CD8-positive, alpha-beta memory T cell (primary cell): ENCODE data around the gene GTPBP4. TPM values are rescaled to one million over a fixed set of nuclear protein-coding genes. Genes with fewer than 3 reads are reported as not detected.
"Not testable (repeated sequence)": the region's sequence is repeated elsewhere in the genome, so short reads cannot be mapped to it uniquely, and the experiment has no call there.

ENCODE experiments used
- CTCF ChIA-PET: fragments of 350-600 bp; sonication (Branson Sonifier 250); formaldehyde crosslinking; loops from one replicate; lab custom pipeline; 2021; ENCODE audit warnings: antibody characterized with exemption; lab: Charles Lee
- POLR2A ChIA-PET: fragments of 350-600 bp; sonication (Branson Sonifier 250); formaldehyde crosslinking; loops from one replicate; lab custom pipeline; 2021; ENCODE audit warnings: antibody characterized with exemption; lab: Charles Lee
- DNase-seq, 5 donors: peaks; one replicate each; pipeline versions ENCODE4 v3.0.0 to v3.0.0-alpha.2; 2020 to 2022; ENCODE audit warnings: mixed read lengths in 1 of 5
- H3K27ac ChIP-seq: one replicate; pipeline ENCODE4 v1.7.0; 2013; ENCODE audit warnings: low read depth, mild to moderate bottlenecking, low read length, moderate library complexity
- H3K27me3 ChIP-seq: 2 replicates; pipeline ENCODE4 v1.7.0; 2013; ENCODE audit warnings: low read length, mild to moderate bottlenecking; ENCODE audit not compliant: insufficient read depth, poor library complexity, severe bottlenecking
- H3K36me3 ChIP-seq: 2 replicates; pipeline ENCODE4 v1.7.0; 2013; ENCODE audit warnings: mild to moderate bottlenecking, low read length, moderate library complexity; ENCODE audit not compliant: insufficient read depth
- H3K4me1 ChIP-seq: 2 replicates; pipeline ENCODE4 v1.7.0; 2013; ENCODE audit warnings: mild to moderate bottlenecking, low read length, moderate library complexity; ENCODE audit not compliant: insufficient read depth
- H3K4me3 ChIP-seq: 2 replicates; pipeline ENCODE4 v1.7.0; 2013; ENCODE audit warnings: mild to moderate bottlenecking, low read length
- H3K9me3 ChIP-seq: 2 replicates; pipeline ENCODE4 v1.7.0; 2013; ENCODE audit warnings: mild to moderate bottlenecking, low read length
- H3K27ac Mint-ChIP-seq, 8 donors: one replicate each; pipeline ENCODE4 v1.8.0; 2020 to 2021; ENCODE audit warnings: mixed read lengths in 8 of 8, mild to moderate bottlenecking in 6 of 8, inconsistent platforms in 3 of 8, moderate library complexity in 3 of 8
- H3K27me3 Mint-ChIP-seq, 2 donors: one replicate each; pipeline ENCODE4 v1.8.0; 2020 to 2021; ENCODE audit warnings: mixed read lengths in 2 of 2, mild to moderate bottlenecking in 1 of 2, moderate library complexity in 1 of 2
- H3K36me3 Mint-ChIP-seq, 3 donors: one replicate each; pipeline ENCODE4 v1.8.0; 2020 to 2021; ENCODE audit warnings: mixed read lengths in 3 of 3, inconsistent platforms in 1 of 3, mild to moderate bottlenecking in 1 of 3
- H3K4me1 Mint-ChIP-seq, 3 donors: one replicate each; pipeline ENCODE4 v1.8.0; 2020 to 2021; ENCODE audit warnings: mixed read lengths in 3 of 3, inconsistent platforms in 1 of 3, mild to moderate bottlenecking in 1 of 3
- H3K4me3 Mint-ChIP-seq, 7 donors: one replicate each; pipeline ENCODE4 v1.8.0; 2020 to 2021; ENCODE audit warnings: mixed read lengths in 7 of 7, mild to moderate bottlenecking in 6 of 7, moderate library complexity in 4 of 7, inconsistent platforms in 2 of 7
- H3K9me3 Mint-ChIP-seq, 5 donors: one replicate each; pipeline ENCODE4 v1.8.0; 2020 to 2022; ENCODE audit warnings: mixed read lengths in 5 of 5, mild to moderate bottlenecking in 3 of 5, moderate library complexity in 2 of 5, inconsistent platforms in 1 of 5
- polyA plus RNA-seq: library from polyadenylated mRNA; unstranded; fragments of 300-500 nt; fragmentation: Illumina TruSeq; gene quantifications from one replicate; pipeline ENCODE4 v1.2.3, GENCODE V29; 2021
- total RNA-seq, 2 experiments: library from RNA; stranded (reverse); gene quantifications; one replicate each; pipeline ENCODE4 v1.2.3, GENCODE V29; 2021

Gene GTPBP4
- total and polyA plus RNA-seq, 3 experiments from 2014 or later = 21.9 to 156 (median 147) TPM

- CTCF ChIA-PET = no interaction called here
- no peak for DNase-seq
- H3K9me3 Mint-ChIP-seq = no peaks in the 10 kb centered on the region
- Histone ChIP-seq H3K27me3 (no peaks in the 10 kb centered on the region), H3K4me1 (no peaks in the 10 kb centered on the region), H3K36me3 (peaks cover 9% of the 10 kb centered on the region), H3K9me3 (no peaks in the 10 kb centered on the region), H3K4me3 (no peak overlapping the region), H3K27ac (no peak overlapping the region)
- peaks cover 0 to 34% (median 8%) of the 10 kb centered on the region in 3 donors for H3K36me3 Mint-ChIP-seq
- POLR2A ChIA-PET = interaction anchor here (1.4 kb wide), 1 partner anchor 13 kb away, joined by 5 read pairs; the partner anchor contains the start of gene IDI1
- no peaks in the 10 kb centered on the region for H3K27me3 Mint-ChIP-seq
- H3K4me3 Mint-ChIP-seq = no peak overlapping the region
- no peak overlapping the region for H3K27ac Mint-ChIP-seq
- H3K4me1 Mint-ChIP-seq = peaks cover 0 to 10% (median 5%) of the 10 kb centered on the region in 3 donors
Measured at GRCh38 chr10:1036341-1036791, 48.1 kb downstream of the GTPBP4 start.

- CTCF ChIA-PET = no interaction called here
- POLR2A ChIA-PET = interaction anchor here (1.4 kb wide), 1 partner anchor 12 kb away, joined by 5 read pairs; the partner anchor contains the start of gene IDI1
- Histone ChIP-seq H3K4me3 (no peak overlapping the region), H3K9me3 (no peaks in the 10 kb centered on the region), H3K27ac (no peak overlapping the region), H3K36me3 (peaks cover 9% of the 10 kb centered on the region), H3K4me1 (no peaks in the 10 kb centered on the region), H3K27me3 (no peaks in the 10 kb centered on the region)
- DNase-seq = no peak
- Mint-ChIP-seq H3K4me1 (peaks cover 0 to 11% (median 5%) of the 10 kb centered on the region in 3 donors), H3K36me3 (peaks cover 0 to 41% (median 8%) of the 10 kb centered on the region in 3 donors), H3K4me3 (peak overlapping the region in 1 of 7 donors; percentile 3), H3K27ac (peak overlapping the region in 1 of 8 donors; percentile 74), H3K9me3 (no peaks in the 10 kb centered on the region), H3K27me3 (no peaks in the 10 kb centered on the region)
Measured at GRCh38 chr10:1037098-1037497, 48.9 kb downstream of the GTPBP4 start.

- H3K9me3 Mint-ChIP-seq, H3K9me3 ChIP-seq, H3K27ac ChIP-seq, POLR2A ChIA-PET, H3K4me3 Mint-ChIP-seq, CTCF ChIA-PET, DNase-seq, H3K27ac Mint-ChIP-seq, H3K27me3 Mint-ChIP-seq, H3K4me1 ChIP-seq, H3K27me3 ChIP-seq, H3K4me3 ChIP-seq: not testable (repeated sequence)
- peaks cover 0 to 55% (median 8%) of the 10 kb centered on the region in 3 donors for H3K36me3 Mint-ChIP-seq
- peaks cover 17% of the 10 kb centered on the region for H3K36me3 ChIP-seq
- peaks cover 9 to 20% (median 13%) of the 10 kb centered on the region in 3 donors for H3K4me1 Mint-ChIP-seq
Measured at GRCh38 chr10:1038769-1039168, 50.5 kb downstream of the GTPBP4 start.

- Histone ChIP-seq H3K9me3 (no peaks in the 10 kb centered on the region), H3K4me1 (peaks cover 21% of the 10 kb centered on the region), H3K4me3 (no peak overlapping the region), H3K36me3 (peaks cover 17% of the 10 kb centered on the region), H3K27ac (no peak overlapping the region), H3K27me3 (no peaks in the 10 kb centered on the region)
- H3K36me3 Mint-ChIP-seq = peaks cover 0 to 63% (median 8%) of the 10 kb centered on the region in 3 donors
- no peak for DNase-seq
- POLR2A ChIA-PET = no interaction called here
- H3K27me3 Mint-ChIP-seq = peaks cover 0 to 2% of the 10 kb centered on the region in 2 donors
- H3K27ac Mint-ChIP-seq = peak overlapping the region in 4 of 8 donors; percentile 10 to 66 (median 50)
- no peak overlapping the region for H3K4me3 Mint-ChIP-seq
- CTCF ChIA-PET = no interaction called here
- H3K4me1 Mint-ChIP-seq = peaks cover 22 to 33% (median 27%) of the 10 kb centered on the region in 3 donors
- no peaks in the 10 kb centered on the region for H3K9me3 Mint-ChIP-seq
Measured at GRCh38 chr10:1040133-1040532, 51.9 kb downstream of the GTPBP4 start.

GRCh38 chr10:1041514-1041913 lies 53.3 kb downstream of the GTPBP4 start:
- no peaks in the 10 kb centered on the region for H3K9me3 ChIP-seq
- peak overlapping the region in 1 of 8 donors; percentile 22 for H3K27ac Mint-ChIP-seq
- no peak overlapping the region for H3K4me3 Mint-ChIP-seq
- H3K27ac ChIP-seq = no peak overlapping the region
- H3K36me3 Mint-ChIP-seq = peaks cover 0 to 65% (median 8%) of the 10 kb centered on the region in 3 donors
- H3K27me3 ChIP-seq = no peaks in the 10 kb centered on the region
- POLR2A ChIA-PET = no interaction called here
- DNase-seq = no peak
- peaks cover 34% of the 10 kb centered on the region for H3K4me1 ChIP-seq
- no peaks in the 10 kb centered on the region for H3K9me3 Mint-ChIP-seq
- H3K4me1 Mint-ChIP-seq = peaks cover 34 to 43% (median 39%) of the 10 kb centered on the region in 3 donors
- CTCF ChIA-PET = interaction anchor here (0.9 kb wide), 1 partner anchor 12 kb away, joined by 3 read pairs; no protein-coding TSS in a partner anchor
- peaks cover 0 to 4% of the 10 kb centered on the region in 2 donors for H3K27me3 Mint-ChIP-seq
- H3K36me3 ChIP-seq = peaks cover 17% of the 10 kb centered on the region
- H3K4me3 ChIP-seq = no peak overlapping the region

- H3K4me3 Mint-ChIP-seq = peak overlapping the region; percentile 63 to 92 (median 84)
- peaks cover 0 to 53% (median 7%) of the 10 kb centered on the region in 3 donors for H3K36me3 Mint-ChIP-seq
- H3K27ac Mint-ChIP-seq = peak overlapping the region; percentile 87 to 98 (median 92)
- Histone ChIP-seq H3K4me1 (peaks cover 44% of the 10 kb centered on the region), H3K9me3 (no peaks in the 10 kb centered on the region), H3K36me3 (peaks cover 17% of the 10 kb centered on the region), H3K27me3 (no peaks in the 10 kb centered on the region), H3K27ac (peak overlapping the region; percentile 55), H3K4me3 (peak overlapping the region; percentile 16)
- DNase-seq = peak in 2 of 5 donors; percentile 38 to 42
- peaks cover 45 to 50% (median 50%) of the 10 kb centered on the region in 3 donors for H3K4me1 Mint-ChIP-seq
- CTCF ChIA-PET = interaction anchor here (1.4 kb wide), 1 partner anchor 37 kb away, joined by 3 read pairs; no protein-coding TSS in a partner anchor
- peaks cover 0 to 5% of the 10 kb centered on the region in 2 donors for H3K27me3 Mint-ChIP-seq
- no peaks in the 10 kb centered on the region for H3K9me3 Mint-ChIP-seq
- POLR2A ChIA-PET = interaction anchor here (0.5 kb wide), 1 partner anchor 49 kb away, joined by 3 read pairs; no protein-coding TSS in a partner anchor
Measured at GRCh38 chr10:1043532-1043995, 55.3 kb downstream of the GTPBP4 start.

- Mint-ChIP-seq H3K27me3 (peaks cover 0 to 5% of the 10 kb centered on the region in 2 donors), H3K4me1 (peaks cover 45 to 53% (median 50%) of the 10 kb centered on the region in 3 donors), H3K4me3 (peak overlapping the region; percentile 63 to 92 (median 84)), H3K27ac (peak overlapping the region in 7 of 8 donors; percentile 87 to 98 (median 94)), H3K9me3 (no peaks in the 10 kb centered on the region), H3K36me3 (peaks cover 0 to 59% (median 7%) of the 10 kb centered on the region in 3 donors)
- Histone ChIP-seq H3K9me3 (no peaks in the 10 kb centered on the region), H3K4me3 (peak overlapping the region; percentile 16), H3K36me3 (peaks cover 17% of the 10 kb centered on the region), H3K27ac (peak overlapping the region; percentile 55), H3K4me1 (peaks cover 44% of the 10 kb centered on the region), H3K27me3 (no peaks in the 10 kb centered on the region)
- ChIA-PET POLR2A (no interaction called here), CTCF (interaction anchor here (1.4 kb wide), 1 partner anchor 36 kb away, joined by 3 read pairs; no protein-coding TSS in a partner anchor)
- no peak for DNase-seq
Measured at GRCh38 chr10:1044146-1044545, 55.9 kb downstream of the GTPBP4 start.

- peak overlapping the region; percentile 16 for H3K4me3 ChIP-seq
- H3K27ac Mint-ChIP-seq = peak overlapping the region; percentile 10 to 98 (median 92)
- DNase-seq = no peak
- H3K36me3 ChIP-seq = peaks cover 16% of the 10 kb centered on the region
- H3K4me3 Mint-ChIP-seq = peak overlapping the region; percentile 49 to 86 (median 63)
- POLR2A ChIA-PET = interaction anchor here (1.4 kb wide), 1 partner anchor 11 kb away, joined by 3 read pairs; the partner anchor contains the start of gene WDR37
- CTCF ChIA-PET = interaction anchor here (1.0 kb wide), 1 partner anchor 13 kb away, joined by 3 read pairs; no protein-coding TSS in a partner anchor
- H3K27ac ChIP-seq = no peak overlapping the region
- peaks cover 0 to 60% (median 7%) of the 10 kb centered on the region in 3 donors for H3K36me3 Mint-ChIP-seq
- H3K9me3 Mint-ChIP-seq = no peaks in the 10 kb centered on the region
- H3K27me3 ChIP-seq = no peaks in the 10 kb centered on the region
- H3K4me1 Mint-ChIP-seq = peaks cover 48 to 61% (median 49%) of the 10 kb centered on the region in 3 donors
- peaks cover 0 to 5% of the 10 kb centered on the region in 2 donors for H3K27me3 Mint-ChIP-seq
- H3K4me1 ChIP-seq = peaks cover 48% of the 10 kb centered on the region
- H3K9me3 ChIP-seq = no peaks in the 10 kb centered on the region
Measured at GRCh38 chr10:1044964-1045363, 56.7 kb downstream of the GTPBP4 start.
